BLaER1 treated with 17β-estradiol and CSF1 and Interleukin-3, amounts not matched to agents 10 nM and 100 nM (cell line): ENCODE results near the gene KLHL1.

Experiments used
- H3K27ac ChIP-seq, 11 experiments: shearing (Covaris generic); formaldehyde crosslinking; 2 replicates each; pipeline ENCODE4 v1.8.1; 2022
- H3K27me3 ChIP-seq, 11 experiments: shearing (Covaris generic); formaldehyde crosslinking; 2 replicates each; pipeline ENCODE4 v1.8.1; 2022
- H3K36me3 ChIP-seq, 11 experiments: shearing (Covaris generic); formaldehyde crosslinking; 2 replicates each; pipeline ENCODE4 v1.8.1; 2022
- H3K4me1 ChIP-seq, 10 experiments: shearing (Covaris generic); formaldehyde crosslinking; 2 replicates each; pipeline ENCODE4 v1.8.1; 2022
- H3K4me2 ChIP-seq, 11 experiments: shearing (Covaris generic); formaldehyde crosslinking; 2 replicates each; pipeline ENCODE4 v1.8.1; 2022
- H3K4me3 ChIP-seq, 10 experiments: shearing (Covaris generic); formaldehyde crosslinking; 2 replicates each; pipeline ENCODE4 v1.8.1; 2022
- H3K9ac ChIP-seq, 11 experiments: shearing (Covaris generic); formaldehyde crosslinking; 2 replicates each; pipeline ENCODE4 v1.8.1; 2022
- H3K9me3 ChIP-seq, 11 experiments: shearing (Covaris generic); formaldehyde crosslinking; replicated peaks in 1 of 11; 2 replicates each; pipeline ENCODE4 v1.8.1; 2022
- H4K20me1 ChIP-seq, 11 experiments: shearing (Covaris generic); formaldehyde crosslinking; 2 replicates each; pipeline ENCODE4 v1.8.1; 2022
- Cebpa-rat ChIP-seq, 11 experiments: shearing (Covaris generic); IDR thresholded peaks; 2 replicates each; pipeline ENCODE4 v1.8.1; 2022

Gene KLHL1

GRCh38 chr13:69683921-69684686, 424.1 kb downstream of the KLHL1 start:
- H3K9ac ChIP-seq, result no peak overlapping the region
- no peak overlapping the region for H3K4me3 ChIP-seq
- peaks cover 0 to 19% (median 8%) of the 10 kb centered on the region in 10 experiments; a peak in 9 of 20 replicates for H3K4me1 ChIP-seq
- no peaks in the 10 kb centered on the region for H4K20me1 ChIP-seq
- no peaks in the 10 kb centered on the region for H3K9me3 ChIP-seq
- TF ChIP-seq Cebpa-rat (IDR thresholded peaks at IDR 0.05), result no peak
- H3K27me3 ChIP-seq, result no peaks in the 10 kb centered on the region
- H3K27ac ChIP-seq, result no peak overlapping the region
- peak overlapping the region in 6 of 11 experiments; percentile 27 to 44 (median 42); a peak in 9 of 22 replicates for H3K4me2 ChIP-seq
- H3K36me3 ChIP-seq, result no peaks in the 10 kb centered on the region

GRCh38 chr13:69681722-69682121, 426.5 kb downstream of the KLHL1 start:
- Histone ChIP-seq H3K4me2 (no peak overlapping the region), H3K4me3 (no peak overlapping the region), H3K9ac (no peak overlapping the region), H3K27ac (no peak overlapping the region), H3K4me1 (peaks cover 0 to 14% (median 8%) of the 10 kb centered on the region in 10 experiments; a peak in 9 of 20 replicates), H3K9me3 (no peaks in the 10 kb centered on the region), H3K27me3 (no peaks in the 10 kb centered on the region), H4K20me1 (no peaks in the 10 kb centered on the region), H3K36me3 (no peaks in the 10 kb centered on the region)
- TF ChIP-seq Cebpa-rat (IDR thresholded peaks at IDR 0.05), result no peak

- Histone ChIP-seq H3K4me3 (no peak overlapping the region), H3K4me1 (no peaks in the 10 kb centered on the region), H3K9me3 (0 out of 22 replicates have a peak, but pooled peaks cover 0 to under 1% (median 0%) of the 10 kb centered on the region in 11 experiments), H3K27ac (no peak overlapping the region), H4K20me1 (no peaks in the 10 kb centered on the region), H3K9ac (no peak overlapping the region), H3K36me3 (no peaks in the 10 kb centered on the region), H3K4me2 (no peak overlapping the region), H3K27me3 (no peaks in the 10 kb centered on the region)
- TF ChIP-seq Cebpa-rat (IDR thresholded peaks at IDR 0.05), result no peak
These were observed 430.9 kb downstream of the KLHL1 start for GRCh38 chr13:69677343-69677742.

GRCh38 chr13:69676286-69676685, 432.0 kb downstream of the KLHL1 start:
- peaks cover 0 to 4% (median 0%) of the 10 kb centered on the region in 11 experiments; a peak in 2 of 22 replicates for H3K9me3 ChIP-seq
- no peak overlapping the region for H3K27ac ChIP-seq
- no peak overlapping the region for H3K9ac ChIP-seq
- no peaks in the 10 kb centered on the region for H4K20me1 ChIP-seq
- no peak for TF ChIP-seq Cebpa-rat (IDR thresholded peaks at IDR 0.05)
- H3K4me1 ChIP-seq, result no peaks in the 10 kb centered on the region
- no peaks in the 10 kb centered on the region for H3K36me3 ChIP-seq
- no peak overlapping the region for H3K4me2 ChIP-seq
- no peak overlapping the region for H3K4me3 ChIP-seq
- no peaks in the 10 kb centered on the region for H3K27me3 ChIP-seq

- H3K9me3 ChIP-seq, result peaks cover 21 to 37% (median 33%) of the 10 kb centered on the region in 11 experiments
- H3K27ac ChIP-seq, result no peak overlapping the region
- no peak overlapping the region for H3K4me2 ChIP-seq
- no peaks in the 10 kb centered on the region for H3K4me1 ChIP-seq
- no peak overlapping the region for H3K9ac ChIP-seq
- no peaks in the 10 kb centered on the region for H3K36me3 ChIP-seq
- H3K4me3 ChIP-seq, result no peak overlapping the region
- no peaks in the 10 kb centered on the region for H3K27me3 ChIP-seq
- TF ChIP-seq Cebpa-rat (IDR thresholded peaks at IDR 0.05), result no peak
- no peaks in the 10 kb centered on the region for H4K20me1 ChIP-seq
These were observed 448.1 kb downstream of the KLHL1 start for GRCh38 chr13:69660155-69660554.

GRCh38 chr13:69657676-69658075, 450.6 kb downstream of the KLHL1 start:
- Histone ChIP-seq H3K9ac (no peak overlapping the region), H4K20me1 (no peaks in the 10 kb centered on the region), H3K4me3 (no peak overlapping the region), H3K4me2 (no peak overlapping the region), H3K4me1 (no peaks in the 10 kb centered on the region), H3K27ac (no peak overlapping the region), H3K9me3 (peaks cover 21 to 37% (median 33%) of the 10 kb centered on the region in 11 experiments), H3K36me3 (no peaks in the 10 kb centered on the region), H3K27me3 (no peaks in the 10 kb centered on the region)
- TF ChIP-seq Cebpa-rat (IDR thresholded peaks at IDR 0.05), result no peak

GRCh38 chr13:69654392-69654791, 453.9 kb downstream of the KLHL1 start:
- no peak for TF ChIP-seq Cebpa-rat (IDR thresholded peaks at IDR 0.05)
- Histone ChIP-seq H3K4me3 (no peak overlapping the region), H3K9ac (no peak overlapping the region), H3K27me3 (no peaks in the 10 kb centered on the region), H3K4me1 (no peaks in the 10 kb centered on the region), H3K36me3 (no peaks in the 10 kb centered on the region), H3K9me3 (peaks cover 2 to 18% (median 11%) of the 10 kb centered on the region in 11 experiments; a peak in 21 of 22 replicates), H4K20me1 (no peaks in the 10 kb centered on the region), H3K27ac (no peak overlapping the region), H3K4me2 (no peak overlapping the region)
